GOT3 (cell line): Measurements from ENCODE around the gene PTCHD1.

Source experiments
- DNase-seq: peaks from one replicate; lab custom pipeline; 2025; ENCODE audit warnings: mixed read lengths; lab: John Stamatoyannopoulos, UW

The PTCHD1 gene

DNA sequence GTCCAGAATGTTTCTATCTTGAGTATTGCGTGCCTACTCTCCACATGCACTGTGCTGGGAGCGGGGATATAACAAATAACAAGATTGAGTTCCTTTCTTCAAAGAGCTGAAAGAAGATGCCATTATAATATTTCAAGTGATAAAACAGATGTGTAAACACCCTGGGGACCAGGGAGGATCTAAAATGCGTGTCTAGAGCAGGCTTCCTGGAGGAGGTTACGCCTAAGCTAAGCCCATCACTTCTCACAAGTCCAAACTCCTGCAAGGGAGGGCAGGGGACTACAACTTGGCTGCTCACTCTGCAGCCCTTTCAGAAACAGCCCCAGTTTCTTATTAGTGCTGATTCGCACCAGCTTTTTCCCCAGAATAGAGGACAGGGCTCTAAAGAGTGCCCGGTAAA lies 21.5 kb downstream of the PTCHD1 start:
- no peak for DNase-seq

DNA sequence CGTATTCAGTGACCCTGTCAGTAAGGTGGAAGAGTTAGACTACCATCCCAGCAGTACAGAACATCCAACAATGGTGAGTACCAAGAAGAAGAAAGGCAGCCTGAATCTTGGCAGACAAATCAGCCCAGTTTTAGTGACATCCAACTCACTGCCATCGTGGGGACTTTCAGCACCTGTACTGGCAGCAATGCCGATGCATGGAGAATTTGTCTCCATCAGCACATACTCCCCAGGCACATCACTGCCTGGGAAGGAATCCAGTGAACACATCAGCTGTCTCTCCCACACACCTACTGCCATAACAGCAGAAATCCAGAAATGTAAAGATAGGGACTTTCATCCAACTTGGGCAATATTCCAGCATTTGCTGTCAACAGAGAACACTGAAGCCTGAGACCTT lies 29.8 kb downstream of the PTCHD1 start:
- DNase-seq, result no peak

DNA sequence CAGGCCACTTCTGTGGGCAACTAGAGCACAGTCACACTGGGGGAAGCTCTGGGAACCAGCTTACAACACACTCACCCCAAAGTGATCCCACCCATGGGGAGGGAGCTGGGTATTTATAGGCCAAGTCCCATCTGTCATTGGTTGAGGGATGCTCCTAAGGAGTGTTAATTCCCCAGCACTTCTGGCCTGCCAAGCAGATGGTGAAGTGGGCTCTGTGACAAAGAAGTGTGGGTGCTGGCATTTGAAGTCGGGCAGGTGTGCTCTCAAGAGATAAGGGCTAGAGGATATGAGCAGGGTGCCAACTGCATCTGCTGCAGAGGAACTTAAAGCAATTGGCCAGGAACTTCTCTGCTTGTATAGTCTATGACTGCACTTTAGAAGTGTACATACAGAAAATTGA lies 30.9 kb downstream of the PTCHD1 start:
- DNase-seq, result no peak

DNA sequence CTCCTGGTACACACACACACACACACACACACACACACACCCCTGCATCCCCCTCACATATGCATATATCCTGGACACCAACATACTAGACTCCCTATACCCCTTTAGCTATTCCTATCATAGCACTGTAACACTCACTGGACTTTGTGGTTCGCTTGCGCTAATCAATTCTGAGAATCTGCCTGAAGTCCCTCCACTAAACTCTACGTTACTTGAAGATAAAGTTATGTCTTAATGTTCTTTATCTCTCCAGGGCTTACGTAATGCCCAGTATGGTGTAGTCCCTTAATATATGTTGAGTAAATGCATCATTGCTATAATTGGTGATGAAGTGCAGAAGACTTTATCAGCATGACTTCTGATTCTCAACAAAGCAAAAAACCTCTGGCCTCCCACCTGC lies 32.3 kb downstream of the PTCHD1 start:
- no peak for DNase-seq

DNA sequence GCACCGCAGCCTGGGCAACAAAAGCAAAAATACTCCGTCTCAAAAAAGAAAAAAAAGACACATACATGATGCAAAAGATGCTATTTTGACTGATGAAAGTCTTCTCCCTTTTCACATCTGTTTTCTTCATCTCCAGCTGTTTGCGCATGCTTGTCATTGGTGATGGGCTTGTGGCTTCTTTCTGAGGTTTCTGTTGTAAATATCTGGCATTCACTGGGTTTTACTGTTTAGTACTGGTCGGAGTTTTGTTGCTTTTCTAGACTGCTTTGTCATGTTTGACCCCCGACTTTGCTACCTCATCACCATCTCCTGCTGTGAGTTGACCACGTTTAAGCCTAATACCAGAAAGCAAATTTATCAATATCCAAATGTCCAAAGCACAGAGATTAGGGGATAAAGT lies 34.4 kb downstream of the PTCHD1 start:
- no peak for DNase-seq

DNA sequence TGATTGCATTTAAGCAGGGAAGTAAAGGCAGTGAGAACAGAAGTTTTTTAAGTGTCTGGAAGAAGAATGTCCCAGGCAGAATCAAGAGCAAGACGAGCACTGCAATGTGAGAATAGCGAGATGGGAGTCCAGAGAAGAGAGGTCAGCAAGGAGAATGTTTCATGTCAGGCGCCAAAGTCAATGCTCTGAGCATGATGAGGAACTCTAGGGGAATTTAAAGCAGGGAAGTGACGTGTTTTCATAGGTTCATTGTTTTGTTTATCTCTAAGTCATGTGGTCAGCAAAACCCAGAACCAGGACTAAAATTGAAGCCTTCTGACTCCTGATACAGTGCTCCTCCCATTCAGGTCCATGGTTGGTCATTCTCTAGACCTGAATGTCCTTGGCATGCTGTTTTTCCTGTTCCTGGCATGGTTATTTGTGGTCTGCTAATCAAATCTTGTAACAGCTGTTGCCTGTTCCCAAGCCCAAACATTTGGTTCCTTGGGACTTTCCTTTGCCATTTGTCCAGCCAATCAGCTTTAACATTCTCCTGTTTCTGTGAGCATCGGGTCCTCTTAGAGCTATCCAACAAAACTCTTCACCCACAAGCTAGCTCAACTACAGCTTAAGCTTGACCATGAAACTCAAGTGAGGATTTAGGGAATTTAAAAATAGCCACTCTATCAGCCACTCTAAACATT lies 37.7 kb downstream of the PTCHD1 start:
- DNase-seq, result no peak

DNA sequence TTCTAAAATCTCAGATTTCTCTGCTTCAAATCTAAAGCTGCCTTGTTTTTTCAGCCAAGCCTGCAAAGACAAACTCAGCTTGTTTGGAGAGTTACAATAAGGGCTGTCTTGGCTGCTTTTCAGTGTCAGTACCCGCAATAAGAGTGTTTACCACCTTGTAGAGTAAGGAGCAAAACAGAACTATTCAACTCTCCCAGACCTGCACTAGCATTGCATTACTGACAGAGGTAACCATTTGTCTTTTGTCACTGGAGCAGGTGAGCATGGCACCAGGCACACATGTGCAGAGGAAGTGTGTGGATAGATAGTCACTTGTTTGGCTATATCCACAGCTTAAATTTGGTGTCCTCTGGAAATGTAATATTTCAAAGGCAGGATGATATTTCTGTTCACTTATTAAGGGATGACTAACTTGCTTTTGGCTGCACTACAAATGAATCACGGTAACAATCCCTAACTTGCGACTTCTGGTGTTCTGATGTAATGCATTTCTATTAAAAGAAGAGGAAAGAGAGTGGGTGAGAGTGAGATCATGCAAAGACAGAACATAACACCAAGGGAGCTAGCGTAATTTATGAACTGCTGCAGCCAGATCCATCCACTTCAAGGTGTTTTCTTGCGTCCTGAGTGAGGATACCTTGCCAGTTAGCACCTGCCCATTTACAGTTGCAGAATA lies 38.6 kb downstream of the PTCHD1 start:
- DNase-seq, result peak; percentile 7

DNA sequence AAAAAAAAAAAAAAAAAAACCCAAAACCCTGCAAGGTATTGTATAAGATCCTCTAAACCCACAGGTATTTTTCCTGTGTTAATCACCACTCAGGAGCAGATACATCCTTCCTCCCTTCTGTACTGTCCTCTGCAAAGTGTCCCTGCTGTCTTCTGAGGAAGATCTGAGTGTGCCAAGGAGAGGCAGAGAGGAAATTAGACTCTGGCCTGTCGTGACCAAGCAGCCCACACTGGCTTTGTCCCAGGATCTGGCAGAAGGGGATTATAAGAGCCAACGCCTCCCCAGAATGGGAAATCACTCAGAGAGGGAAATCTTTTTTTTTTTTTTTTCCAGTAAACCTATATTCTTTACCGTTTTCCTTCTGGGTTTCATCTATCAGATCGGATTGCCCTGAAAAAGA lies 39.6 kb downstream of the PTCHD1 start:
- no peak for DNase-seq

DNA sequence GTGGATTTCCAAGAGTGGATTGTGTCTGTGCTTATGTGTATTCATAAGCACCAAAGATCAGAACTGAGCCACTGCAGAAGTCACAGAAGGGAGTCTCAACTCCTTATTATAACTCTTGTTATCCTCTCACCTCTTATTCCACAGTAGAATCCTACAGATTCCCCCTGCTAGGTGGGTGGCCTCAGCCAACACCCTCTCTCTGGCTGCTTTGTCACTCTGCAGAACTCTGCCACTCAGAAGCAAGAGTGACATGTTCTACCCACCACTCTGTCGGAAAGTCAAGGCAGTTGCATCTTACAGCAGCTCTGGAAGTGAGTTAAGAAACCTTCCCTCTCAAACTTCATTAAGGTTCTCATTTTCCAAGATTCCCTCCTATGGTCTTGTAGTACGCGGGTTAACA lies 41.9 kb downstream of the PTCHD1 start:
- no peak for DNase-seq

DNA sequence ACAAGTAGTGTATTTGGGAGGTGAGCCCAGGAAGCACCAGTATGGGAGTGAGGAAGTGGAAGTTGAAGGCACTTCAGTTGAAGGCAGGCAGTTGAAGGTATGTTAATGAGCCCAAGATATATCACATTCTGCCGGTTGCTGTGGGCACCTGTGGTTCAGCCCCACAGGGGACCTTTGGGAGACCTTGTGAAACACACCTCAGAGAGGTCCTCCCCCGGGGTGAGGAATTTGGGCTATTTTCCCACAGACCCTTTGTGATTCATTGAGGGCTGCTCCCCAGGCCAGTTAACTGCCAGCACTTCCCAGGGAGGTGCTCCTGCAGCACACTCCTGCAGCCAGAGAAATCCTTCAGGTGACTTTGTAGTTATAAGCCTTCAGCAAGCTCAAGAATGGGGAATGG lies 45.9 kb downstream of the PTCHD1 start:
- no peak for DNase-seq

DNA sequence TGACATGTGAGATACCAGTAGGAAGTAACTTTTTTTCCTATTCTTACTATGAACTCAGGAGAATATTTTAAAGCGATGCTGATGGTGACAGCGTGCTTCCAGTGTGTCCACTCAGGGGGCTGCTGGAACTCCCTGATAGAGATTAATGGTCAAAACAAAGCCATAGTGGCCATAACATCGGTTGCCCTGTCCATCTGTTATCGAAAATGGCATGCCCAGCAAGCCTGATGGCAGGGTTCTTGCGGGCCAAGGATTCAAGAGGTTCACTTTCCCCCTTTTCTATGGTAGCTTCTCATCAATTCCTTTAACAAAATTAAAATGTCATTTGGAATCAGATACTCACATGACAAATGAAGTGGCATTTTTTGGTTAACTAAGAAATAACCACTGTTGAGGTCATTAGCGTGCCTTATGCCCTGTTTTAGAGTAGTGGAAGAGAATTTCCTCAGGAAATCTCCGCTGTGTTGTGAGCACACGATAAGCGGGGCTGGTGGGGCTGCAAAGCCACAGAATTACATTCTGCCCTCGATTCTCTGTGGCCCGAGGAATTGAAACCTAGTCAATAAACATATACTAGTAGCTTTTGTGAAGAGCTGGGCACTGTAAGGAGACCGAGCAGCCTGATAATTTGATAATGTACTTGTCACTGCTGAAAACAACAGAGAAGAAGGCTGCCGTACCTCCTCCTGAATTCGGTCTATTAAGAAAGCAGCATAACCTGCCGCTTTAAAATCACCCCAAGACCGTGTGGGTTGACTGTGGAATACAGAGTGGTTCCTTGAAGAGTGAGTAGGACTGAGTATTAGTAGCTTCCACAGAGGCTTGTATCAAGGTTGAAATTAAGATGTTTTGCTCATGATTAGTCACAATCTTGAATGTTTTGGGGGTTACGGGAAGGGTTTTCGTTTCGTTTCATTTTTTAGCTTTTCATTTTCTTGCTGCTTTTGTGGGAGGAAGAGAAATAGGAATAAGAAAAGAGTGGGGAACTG lies 46.7 kb downstream of the PTCHD1 start:
- no peak for DNase-seq

DNA sequence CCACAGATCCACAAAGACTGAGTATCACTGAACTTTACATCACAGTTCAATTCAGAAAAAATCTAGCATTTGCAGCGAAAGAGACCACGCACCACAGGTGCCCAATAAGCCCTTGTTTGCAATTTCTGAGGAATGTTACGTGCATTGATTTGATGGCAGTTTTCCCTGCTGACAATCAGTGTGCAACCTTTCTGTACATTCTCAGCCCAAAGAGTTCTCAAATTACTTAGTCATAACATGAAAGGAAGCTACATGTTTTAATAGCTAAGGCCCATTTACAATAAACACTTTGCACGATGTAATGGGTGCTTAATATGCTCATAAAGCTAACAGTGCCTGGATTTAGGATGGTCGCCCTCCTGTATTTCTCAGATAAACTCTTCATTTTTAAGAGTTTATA lies 47.9 kb downstream of the PTCHD1 start:
- DNase-seq, result no peak

DNA sequence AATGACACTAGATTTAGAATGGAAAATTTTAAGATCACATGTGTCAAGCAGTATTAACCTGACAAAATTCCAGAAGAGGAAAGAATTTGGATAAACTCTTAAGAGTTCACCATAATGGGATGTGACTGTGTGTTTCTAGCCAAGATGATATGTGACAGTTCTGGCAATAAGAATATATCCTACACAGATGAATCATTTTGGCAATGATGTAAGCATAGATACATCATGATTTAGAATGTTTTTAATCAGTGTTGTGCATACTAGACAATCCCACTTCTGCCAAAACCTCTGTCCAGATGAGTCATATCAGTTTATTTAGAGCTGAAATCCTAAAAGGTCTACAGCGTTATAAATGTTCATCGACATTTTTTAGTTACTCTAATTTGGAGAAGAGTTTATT lies 48.8 kb downstream of the PTCHD1 start:
- no peak for DNase-seq

DNA sequence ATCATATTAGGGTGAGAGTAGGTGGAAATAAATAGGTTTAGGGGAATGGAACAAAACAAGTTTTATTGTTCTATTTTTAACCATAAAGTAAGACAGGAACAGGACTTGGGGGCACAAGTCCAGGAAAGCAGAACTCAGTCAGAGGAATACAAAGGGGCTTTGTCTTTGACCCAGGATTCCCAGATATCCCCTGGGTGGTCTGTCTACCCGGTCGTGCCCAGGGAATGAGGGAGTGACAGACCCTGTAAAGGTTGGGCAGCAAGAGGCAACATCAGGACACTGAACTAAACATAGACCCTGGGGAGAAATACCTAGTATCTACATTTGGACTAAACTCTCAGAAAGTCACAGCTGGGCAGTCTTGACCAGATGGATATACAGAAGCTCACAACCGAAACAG lies 50.6 kb downstream of the PTCHD1 start:
- no peak for DNase-seq

DNA sequence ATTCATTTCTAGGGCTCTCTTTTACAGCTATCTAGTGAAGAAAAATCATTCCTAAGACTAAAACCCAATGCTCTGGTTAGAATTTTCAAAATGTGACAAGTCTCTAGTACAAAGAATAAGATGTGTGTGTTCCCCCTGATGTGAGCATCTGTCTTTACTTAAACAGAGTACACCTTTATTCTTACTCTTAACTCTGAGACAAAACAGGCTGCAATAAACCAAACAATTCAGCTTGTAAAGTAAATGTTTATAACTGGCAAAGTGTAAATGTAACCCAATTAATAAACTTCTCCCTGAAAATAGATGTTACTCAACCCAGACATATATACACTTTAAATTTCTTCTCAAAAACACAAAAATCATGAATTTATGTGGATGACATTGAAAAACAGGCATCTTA lies 51.6 kb downstream of the PTCHD1 start:
- DNase-seq, result no peak

DNA sequence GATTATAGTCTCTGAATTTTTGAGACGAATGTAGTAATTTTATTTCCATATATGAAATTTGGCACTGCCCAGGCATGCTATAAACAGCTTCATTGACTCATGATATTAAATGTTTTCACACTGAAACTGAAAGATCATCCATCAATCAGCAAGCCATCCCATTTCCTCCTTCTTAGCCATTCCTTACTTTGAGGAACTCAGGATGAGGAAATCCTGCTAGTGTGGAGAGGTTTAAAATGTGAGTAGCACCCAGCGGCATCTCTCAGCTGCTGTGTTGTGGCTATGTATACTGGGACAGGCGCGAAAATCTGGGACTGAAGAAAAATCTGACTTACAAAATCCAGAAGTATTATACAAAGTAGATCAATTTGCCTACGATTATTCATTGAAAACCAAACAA lies 52.1 kb downstream of the PTCHD1 start:
- no peak for DNase-seq

DNA sequence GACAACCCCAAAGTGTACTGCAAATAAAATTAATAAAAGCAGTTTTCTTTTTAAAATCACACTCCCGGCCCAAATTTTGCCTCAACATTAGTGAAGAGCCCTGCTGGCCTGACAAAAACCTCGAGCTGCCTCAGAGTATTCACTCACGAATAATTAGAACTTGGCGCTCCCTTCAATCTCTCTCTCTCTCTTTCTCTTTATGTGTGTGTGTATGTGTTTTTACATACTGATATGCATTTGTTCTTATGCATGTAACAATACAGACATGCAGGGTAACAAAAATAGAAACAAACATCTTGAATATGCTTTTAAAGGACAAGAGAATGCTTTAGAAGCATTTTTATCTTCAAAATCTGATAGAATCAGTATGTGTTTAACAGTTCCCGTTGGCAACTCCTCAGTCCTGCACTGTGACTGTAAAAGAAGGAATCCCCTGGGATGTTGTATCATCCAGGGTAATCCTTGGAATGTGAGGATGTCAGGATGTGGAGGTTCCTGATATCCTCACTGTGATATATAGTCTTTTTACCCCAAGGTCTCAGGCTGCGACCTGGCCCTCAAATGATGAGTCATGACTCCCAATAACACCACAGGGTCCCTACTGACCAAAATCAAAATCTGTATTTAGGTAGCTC lies 53.0 kb downstream of the PTCHD1 start:
- DNase-seq, result no peak

DNA sequence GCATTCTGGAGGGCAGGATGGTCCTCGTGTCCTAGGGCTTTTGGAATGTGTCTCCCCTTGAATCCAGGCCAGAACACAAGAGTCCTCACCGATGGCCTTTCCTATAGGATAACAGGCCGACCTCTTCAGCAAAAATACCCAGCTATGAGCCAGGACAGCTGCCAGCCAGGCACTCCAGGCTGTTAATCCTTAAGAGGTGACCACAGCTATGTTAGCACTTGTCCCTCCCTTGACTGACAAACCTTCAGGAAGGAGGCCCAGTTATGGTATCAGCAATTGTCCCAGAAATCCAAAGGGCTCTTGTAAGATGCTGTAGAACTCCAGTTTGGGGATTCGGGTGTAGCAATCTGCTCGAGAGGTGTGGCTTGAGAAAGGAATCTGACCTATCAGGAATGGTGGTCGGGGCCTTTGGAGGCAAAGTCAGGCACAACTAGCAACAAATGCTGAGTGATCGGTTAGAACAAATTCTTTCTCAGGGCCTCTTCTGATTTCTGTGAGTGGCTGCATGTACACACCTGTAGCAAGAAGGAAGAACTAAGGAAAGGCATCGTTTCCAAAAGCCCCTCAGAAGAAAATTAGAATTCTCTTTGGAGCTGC lies 54.6 kb downstream of the PTCHD1 start:
- no peak for DNase-seq

DNA sequence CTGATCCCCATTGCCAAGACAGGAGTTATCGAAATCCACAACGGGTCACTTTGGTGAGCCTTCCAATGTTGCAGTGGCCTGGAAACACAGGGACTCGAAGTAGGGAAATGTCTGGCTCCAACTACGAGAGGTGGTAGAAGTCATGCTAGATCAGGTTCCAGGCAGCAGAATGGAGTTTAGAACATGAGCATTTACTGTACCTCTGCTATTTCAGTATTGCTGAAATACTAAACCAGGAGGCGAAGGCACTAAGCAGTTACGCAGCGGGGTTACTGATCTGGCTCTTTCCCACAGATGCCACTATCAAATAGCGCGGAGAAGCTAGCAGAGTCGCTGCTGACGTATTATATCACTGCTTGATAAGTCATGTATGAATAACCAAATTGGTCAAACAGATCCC lies 56.3 kb downstream of the PTCHD1 start:
- no peak for DNase-seq

DNA sequence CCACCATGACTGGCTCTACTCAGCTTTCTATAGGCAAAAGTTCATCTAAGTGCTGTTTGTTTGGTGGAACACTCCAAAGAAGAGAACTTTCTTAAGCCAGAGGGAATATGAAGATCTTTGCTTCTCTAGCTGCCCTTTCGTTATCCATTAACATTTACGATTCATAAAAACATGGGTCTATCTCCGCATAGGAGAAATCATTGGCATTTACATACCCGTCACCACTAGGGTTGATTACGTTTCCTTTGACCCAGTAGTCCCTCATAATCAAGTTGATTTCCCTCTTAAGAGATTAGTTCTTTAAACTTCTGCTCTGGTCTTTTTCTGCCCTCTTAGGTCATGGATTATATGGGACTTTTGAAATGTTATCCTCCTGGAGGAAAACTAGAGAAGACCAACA lies 57.5 kb downstream of the PTCHD1 start:
- no peak for DNase-seq

DNA sequence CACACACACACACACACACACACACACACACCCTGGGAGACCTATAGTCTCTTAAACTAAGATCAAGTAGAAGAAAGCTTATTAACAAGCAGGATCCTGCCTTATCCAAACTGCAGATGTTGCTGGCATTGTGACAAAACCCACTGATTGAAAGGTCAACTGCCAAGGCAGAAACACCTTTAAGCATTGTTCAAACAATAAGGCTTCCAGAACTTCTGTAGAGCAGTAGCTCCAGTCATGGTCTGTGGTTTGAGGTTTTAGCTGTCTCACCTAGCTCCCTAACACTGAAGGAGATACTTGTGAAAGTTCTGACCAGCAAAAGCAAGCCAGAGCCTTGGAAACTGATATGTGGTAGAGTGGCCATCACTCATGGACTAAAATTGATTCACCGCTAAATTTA lies 59.8 kb downstream of the PTCHD1 start:
- DNase-seq, result no peak

DNA sequence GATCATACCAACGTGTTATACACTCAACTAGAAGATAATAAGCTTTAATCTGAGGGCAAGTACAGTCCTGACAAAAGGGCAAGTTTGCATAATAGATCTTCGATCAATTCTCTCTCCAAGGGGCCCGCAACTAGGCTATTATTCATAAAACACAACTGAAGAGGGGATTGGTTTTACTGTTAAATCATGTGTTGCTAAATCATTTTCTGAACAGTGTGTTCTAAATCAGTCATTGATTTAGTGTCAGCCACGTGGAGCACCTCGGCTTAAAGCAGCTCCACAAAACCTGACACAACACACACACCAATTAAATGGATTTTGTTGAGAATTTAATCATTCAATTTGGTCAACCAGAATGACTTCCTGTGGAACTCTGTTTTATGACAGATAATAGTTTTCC lies 61.6 kb downstream of the PTCHD1 start:
- DNase-seq, result no peak
